H1 (cell line): ENCODE results near the gene CASKIN2. TPM values are rescaled to one million over a fixed set of nuclear protein-coding genes. Genes with fewer than 3 reads are reported as not detected.

Source experiments
- ATF3 ChIP-seq: IDR thresholded peaks from 2 replicates; pipeline ENCODE4 v1.6.1; 2011; ENCODE audit warnings: low read depth, mild to moderate bottlenecking, low read length; ENCODE audit not compliant: insufficient read depth
- CHD1 ChIP-seq: IDR thresholded peaks from 2 replicates; pipeline ENCODE4 v1.6.1; 2012; ENCODE audit warnings: low read depth, low read length, improper control_type of control experiment
- RNF2 ChIP-seq: fragments of 200-900, 300-1000 bp; sonication (generic); IDR thresholded peaks from 2 replicates; pipeline ENCODE4 v1.7.1; 2016; ENCODE audit warnings: borderline replicate concordance, low read depth, mild to moderate bottlenecking, antibody characterized with exemption, low read length; ENCODE audit not compliant: poor library complexity, severe bottlenecking; ENCODE audit errors: missing control alignments
- polyA plus RNA-seq, 7 experiments: library from polyadenylated mRNA; depleted of rRNA in 3 of 7; stranded (reverse) in 5 of 7; unstranded in 2 of 7; fragments of >200 nt in 5 of 7; fragments of 200-250 nt in 2 of 7; gene quantifications; 1 replicate in 5 of 7; 2 replicates in 1 of 7; 4 replicates in 1 of 7; pipeline versions ENCODE4 v1.2.1 to v1.2.3, GENCODE V29; 2011 to 2013; ENCODE audit warnings: missing spikeins in 2 of 7, mixed read lengths in 2 of 7
- total RNA-seq: library from RNA; stranded (reverse); fragmentation: NEBNext Ultra II Directional; extraction: Animal tissue kit (Norgen Biotek cat#: 25700); gene quantifications from 2 replicates; pipeline ENCODE4 v1.2.1, GENCODE V29; 2021

CASKIN2 gene
- total and polyA plus RNA-seq, 2 of the 8 experiments (the other 6 are each of a cell fraction or from before 2014, with no cell fraction given): 6.7 to 32.3 TPM

- TF ChIP-seq ATF3 (no peak), CHD1 (no peak), RNF2 (no peak)
- TF ChIP-seq, all 59 proteins: peak for 0
These were observed 7.3 kb downstream of the CASKIN2 start (continued) for GRCh38 chr17:75507733-75508719.
